NCI-H345 treated with DMSO at 0.1 percent for 48 hours (cell line): Measurements from ENCODE around the gene IRF9.

ENCODE experiments used
- DNase-seq: peaks from one replicate; lab custom pipeline; 2025; ENCODE audit not compliant: unreplicated experiment; lab: John Stamatoyannopoulos, UW

The IRF9 gene

GRCh38 chr14:24172261-24172860 is 11.3 kb downstream of the IRF9 start:
- DNase-seq: no peak

GRCh38 chr14:24172871-24173281 is 11.8 kb downstream of the IRF9 start:
- DNase-seq: no peak

DNA sequence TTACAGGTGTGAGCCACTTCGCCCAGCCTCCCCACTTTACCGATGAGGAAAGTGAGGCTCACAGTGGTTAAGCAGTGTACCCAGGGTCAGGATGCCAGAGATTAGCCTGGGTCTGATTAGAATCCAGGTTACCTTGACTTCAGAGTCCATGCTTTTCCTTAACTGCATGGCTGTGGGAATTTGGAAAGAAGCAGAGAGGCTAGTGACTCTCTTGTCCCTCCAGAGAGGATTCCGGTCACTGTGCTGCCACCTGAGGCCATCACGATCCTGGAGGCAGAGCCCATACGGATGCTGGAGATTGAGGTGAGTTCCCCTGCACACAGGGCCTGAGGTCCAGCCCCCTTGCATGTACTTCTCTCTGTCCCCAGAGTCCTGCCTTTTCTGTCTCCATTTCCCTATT is 15.5 kb downstream of the IRF9 start:
- DNase-seq: no peak

DNA sequence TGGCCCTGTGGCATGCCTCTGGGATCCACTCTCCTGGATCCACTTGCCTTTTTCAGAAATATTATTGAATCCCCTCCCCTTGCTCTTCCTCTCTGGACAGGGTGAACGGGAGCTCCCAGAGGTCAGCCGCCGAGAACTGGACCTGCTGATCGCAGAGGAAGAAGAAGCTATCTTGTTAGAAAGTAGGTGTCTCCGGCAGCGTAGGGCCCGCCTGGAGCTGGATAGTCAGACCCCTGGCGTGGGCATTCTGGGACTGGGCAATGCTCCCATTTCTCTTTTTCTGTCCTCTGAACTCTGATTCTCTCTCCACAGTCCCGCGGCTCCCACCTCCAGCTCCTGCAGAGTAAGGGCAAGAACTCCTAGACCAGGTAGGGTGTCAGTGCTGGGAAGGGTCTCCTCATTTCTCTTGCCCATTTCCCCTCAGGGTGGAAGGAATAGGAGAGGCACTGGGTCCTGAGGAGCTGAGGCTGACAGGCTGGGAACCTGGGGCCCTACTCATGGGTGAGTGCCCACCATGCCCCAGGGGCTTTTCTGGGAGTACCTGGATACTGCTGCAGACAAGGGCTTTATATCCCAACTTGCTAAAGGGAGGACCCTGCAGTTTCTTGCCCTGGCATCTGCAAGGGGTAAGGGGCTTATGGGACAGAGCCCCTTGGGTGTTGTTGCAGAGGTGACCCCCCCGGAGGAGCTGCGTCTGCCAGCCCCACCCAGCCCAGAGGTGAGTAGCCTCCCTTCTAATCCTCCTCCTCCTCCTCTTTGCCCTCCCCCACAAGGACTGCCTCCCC is 16.2 kb downstream of the IRF9 start:
- DNase-seq: no peak

DNA sequence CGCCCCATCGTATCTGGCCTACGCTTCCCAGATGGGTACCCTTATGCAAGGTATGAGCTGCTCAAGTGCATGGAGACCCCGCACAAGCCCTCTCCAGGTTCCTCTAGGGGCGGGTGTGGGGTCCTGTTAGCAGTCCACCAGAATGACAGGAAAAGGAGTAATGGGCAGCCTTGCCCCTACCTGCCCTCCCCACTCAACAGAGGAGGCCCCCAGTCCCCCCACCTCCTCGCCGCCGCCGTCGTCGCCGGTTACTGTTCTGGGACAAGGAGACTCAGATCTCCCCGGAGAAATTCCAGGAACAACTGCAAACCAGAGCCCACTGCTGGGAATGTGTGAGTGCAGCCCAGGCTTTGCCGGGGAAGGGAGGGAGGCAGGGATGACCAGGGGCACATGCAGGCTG is 16.8 kb downstream of the IRF9 start:
- no peak for DNase-seq

DNA sequence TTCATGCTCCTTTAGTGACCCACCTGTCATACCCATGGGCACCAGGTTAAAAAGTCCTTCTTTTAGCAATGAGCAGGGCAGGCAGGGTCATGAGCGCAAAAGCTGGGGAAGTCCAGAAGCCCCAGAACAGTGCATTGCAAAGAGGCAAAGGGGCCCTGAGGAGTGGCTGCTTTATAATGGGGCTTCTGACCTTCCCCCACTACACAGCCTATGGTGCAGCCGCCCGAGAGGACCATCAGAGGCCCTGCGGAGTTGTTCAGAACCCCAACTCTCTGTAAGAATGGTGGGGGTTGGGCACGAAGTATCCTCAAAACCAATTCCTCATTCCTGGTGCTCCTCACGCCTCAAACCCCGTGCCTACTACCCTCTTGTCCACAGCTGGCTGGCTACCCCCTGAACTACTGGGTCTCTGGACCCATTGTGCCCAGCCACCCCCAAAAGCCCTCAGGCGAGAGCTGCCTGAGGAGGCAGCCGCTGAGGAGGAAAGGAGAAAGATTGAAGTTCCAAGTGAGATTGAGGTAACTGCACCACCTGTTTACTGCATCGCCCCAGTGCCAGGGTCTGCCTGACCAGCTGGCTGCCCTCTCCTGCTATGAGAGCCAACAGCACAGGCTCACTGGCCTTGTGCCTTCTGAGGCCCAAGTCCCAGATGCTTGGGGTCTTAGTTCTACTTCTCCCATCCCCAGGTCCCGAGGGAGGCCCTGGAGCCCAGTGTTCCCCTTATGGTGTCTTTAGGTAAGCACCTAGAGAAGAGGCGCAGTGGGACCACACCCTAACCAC is 17.5 kb downstream of the IRF9 start:
- DNase-seq: no peak

DNA sequence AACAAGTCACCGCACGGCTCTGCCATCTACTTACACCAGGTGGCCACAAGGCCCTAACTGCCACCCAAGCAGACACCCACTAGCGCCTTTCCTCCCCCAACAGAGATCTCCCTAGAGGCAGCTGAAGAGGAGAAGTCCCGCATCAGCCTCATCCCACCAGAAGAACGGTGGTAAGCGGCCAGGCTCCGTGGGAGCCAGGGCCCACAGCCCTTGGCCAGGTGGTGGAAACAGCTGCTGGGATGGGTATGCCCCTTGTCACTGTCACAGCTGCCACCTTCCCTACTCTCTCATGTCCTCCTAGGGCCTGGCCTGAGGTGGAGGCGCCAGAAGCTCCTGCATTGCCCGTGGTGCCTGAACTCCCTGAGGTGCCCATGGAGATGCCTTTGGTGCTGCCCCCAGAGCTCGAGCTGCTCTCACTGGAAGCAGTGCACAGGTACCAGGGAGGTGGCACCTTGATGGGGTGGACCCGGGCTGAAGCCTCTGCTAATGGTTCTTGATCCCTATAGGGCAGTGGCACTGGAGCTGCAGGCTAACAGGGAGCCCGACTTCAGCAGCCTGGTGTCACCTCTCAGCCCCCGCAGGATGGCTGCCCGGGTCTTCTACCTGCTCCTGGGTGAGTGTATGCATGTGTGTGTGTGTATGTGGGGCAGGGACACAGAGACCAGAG is 18.4 kb downstream of the IRF9 start:
- DNase-seq: no peak

- DNase-seq: no peak
Observed at GRCh38 chr14:24179961-24180796, 19.1 kb downstream of the IRF9 start.

- DNase-seq: no peak
Observed at GRCh38 chr14:24181371-24182077, 20.5 kb downstream of the IRF9 start.

DNA sequence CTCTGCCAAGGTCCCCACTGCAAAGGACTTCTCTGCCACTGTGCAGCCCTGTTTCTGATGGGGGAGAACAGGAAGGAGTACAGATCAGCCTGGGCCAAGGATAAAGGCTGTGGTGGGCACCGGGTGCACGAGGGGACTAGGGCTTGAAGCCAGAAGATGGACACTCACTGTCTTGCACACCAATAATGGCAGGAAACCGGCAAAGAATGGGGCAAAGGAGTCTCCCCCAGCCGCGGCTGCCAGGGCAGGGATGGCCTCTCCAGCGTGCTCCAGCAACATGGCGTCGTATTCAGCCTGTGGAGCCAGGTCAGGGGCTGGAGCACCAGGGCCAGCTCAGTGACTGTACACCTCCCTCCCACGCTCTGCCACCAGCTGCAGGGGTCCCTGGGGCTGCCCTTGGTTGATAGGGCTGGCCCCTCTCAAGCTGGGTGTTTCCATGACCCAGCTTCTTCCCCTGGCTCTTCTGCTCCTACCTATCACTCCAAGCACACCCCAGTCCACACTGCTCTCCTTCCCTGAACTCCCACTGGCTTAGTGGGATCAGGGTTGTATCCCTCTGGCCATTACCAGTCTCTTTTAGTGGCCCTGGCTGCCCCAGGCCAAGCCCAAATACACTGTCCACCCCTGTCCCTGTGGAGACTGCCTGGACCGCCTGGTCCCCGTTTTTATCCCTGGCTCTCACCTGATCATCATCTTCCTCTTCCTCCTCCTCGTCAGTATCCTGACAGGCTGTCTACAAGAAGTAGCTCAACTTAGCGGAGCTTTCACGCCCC is 21.2 kb downstream of the IRF9 start:
- no peak for DNase-seq

GRCh38 chr14:24183014-24183481 is 22.0 kb downstream of the IRF9 start:
- DNase-seq: no peak

DNA sequence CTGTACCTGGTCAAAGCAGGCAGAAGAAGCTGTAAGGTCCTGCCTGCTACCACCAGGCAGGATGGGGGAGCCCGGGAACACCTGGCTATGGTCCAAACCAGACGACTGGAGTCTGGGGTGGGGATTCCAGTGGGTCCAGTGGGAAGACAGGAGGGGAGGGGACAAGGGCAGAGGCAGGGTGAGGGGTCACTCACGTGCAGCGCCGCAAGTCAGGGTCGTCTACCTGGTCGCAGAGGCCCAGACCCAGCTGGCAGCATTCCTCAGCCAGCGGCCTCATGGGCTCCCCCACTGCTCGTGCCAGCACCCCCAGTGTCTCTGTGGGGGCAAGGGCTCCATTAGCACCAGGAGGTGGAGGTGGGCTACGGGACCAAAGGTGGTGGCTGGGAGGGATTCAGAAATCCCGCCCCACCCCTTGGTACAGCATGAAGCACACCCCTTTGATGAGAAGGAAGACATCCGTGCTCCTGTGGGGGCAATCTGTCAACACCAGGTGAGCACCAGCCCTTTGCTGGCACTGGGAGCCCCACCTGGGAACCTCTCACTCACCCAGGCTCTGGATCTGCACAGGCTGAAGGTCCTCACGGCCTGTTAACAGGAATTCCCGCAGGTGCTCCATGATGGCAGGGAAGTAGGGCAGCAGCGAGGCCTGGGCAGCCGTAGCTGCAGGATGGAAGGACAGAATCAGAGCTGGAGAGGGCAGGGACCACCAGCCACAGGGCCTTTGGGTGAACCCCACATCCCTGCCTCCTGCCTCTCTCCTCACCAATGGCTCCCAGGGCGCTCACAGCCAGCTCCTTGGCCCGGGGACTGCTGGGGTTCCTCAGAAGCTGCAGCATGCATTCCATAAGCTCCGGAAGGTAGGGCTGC is 23.3 kb downstream of the IRF9 start:
- DNase-seq: no peak

DNA sequence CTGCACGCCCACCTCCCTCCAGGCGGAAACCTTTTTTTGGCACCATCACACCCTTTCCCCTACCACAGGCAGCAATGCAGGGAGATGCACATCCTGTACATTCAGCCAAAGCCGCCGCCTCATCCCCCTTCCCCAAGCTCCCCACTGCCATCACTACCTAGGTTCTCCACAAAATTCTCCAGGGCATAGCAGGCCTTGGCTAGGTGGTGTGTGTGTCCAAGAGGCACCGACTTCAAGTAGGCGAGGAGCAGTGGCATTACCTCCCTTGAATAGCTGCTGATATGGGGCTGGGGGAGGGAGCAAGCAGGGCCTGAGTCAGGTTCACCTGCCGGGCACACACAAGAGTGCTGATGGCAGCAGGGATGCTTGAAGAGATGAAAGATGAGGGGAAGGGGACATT is 24.0 kb downstream of the IRF9 start:
- no peak for DNase-seq

- no peak for DNase-seq
Observed at GRCh38 chr14:24185741-24186140, 24.7 kb downstream of the IRF9 start.

GRCh38 chr14:24186831-24187538 is 25.9 kb downstream of the IRF9 start:
- DNase-seq: no peak

DNA sequence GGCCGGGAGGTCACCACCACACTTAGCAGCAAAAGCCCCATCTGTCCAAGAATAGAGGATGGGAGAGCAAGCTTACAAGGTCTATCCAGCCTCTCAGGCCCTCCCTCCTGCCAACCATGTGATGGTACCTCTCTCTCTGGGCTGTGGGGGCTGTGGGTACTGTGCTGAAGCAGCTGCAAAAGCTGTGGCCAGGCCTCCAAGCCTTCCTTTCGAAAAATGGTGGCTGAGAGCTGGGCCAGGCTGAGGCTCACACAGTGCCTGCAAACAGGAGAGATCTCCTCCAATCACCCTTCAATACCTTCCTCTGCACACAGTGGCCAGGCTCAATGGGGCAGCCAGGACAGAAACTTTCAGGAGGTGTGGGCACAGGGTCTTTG is 26.5 kb downstream of the IRF9 start:
- no peak for DNase-seq

GRCh38 chr14:24188251-24189058 is 27.4 kb downstream of the IRF9 start, which contains the start of gene IPO4:
Gene IPO4, minus strand, starts transcription at chr14:24188816. Its CDS starts 29 bp downstream, at chr14:24188787.
- DNase-seq: peak; percentile 94
